Peyer's patch (tissue), 4 donors: ENCODE results near the gene ORC1. TPM values are rescaled to one million over a fixed set of nuclear protein-coding genes. Genes with fewer than 3 reads are reported as not detected.

Experiments
- DNase-seq, 3 donors: peaks; one replicate each; pipeline ENCODE4 v3.0.0-alpha.2; 2017 to 2019
- H3K27ac ChIP-seq, 4 donors: fragments of 200-600 bp; sonication (generic); one replicate each; pipeline ENCODE4 v1.5.1; 2016 to 2019
- H3K27me3 ChIP-seq, 2 donors: fragments of 200-600 bp; sonication (generic); one replicate each; pipeline ENCODE4 v1.5.1; 2019
- H3K36me3 ChIP-seq, 3 donors: fragments of 200-600 bp; sonication (generic); one replicate each; pipeline ENCODE4 v1.5.1; 2016 to 2019
- H3K4me1 ChIP-seq, 4 donors: fragments of 200-600 bp; sonication (generic); one replicate each; pipeline ENCODE4 v1.5.1; 2016 to 2019
- H3K4me3 ChIP-seq, 4 donors: fragments of 200-600 bp; sonication (generic); 1 replicate in 3 of 4; 2 replicates in 1 of 4; pipeline ENCODE4 v1.5.1; 2016 to 2019; ENCODE audit warnings: mild to moderate bottlenecking in 1 of 4
- H3K9me3 ChIP-seq, 4 donors: fragments of 200-600 bp; sonication (generic); one replicate each; pipeline ENCODE4 v1.5.1; 2016 to 2019; ENCODE audit warnings: mild to moderate bottlenecking in 1 of 4
- CTCF ChIP-seq, 6 experiments: fragments of 450-650 bp in 4 of 6; fragments of 200-600 bp in 2 of 6; sonication (generic) in 1 of 6; IDR thresholded peaks; one replicate each; pipeline ENCODE4 v1.5.1; 2017 to 2019; ENCODE audit warnings: antibody characterized with exemption in 6 of 6, mild to moderate bottlenecking in 3 of 6, moderate library complexity in 1 of 6
- POLR2A ChIP-seq, 2 donors: fragments of 450-650 bp; IDR thresholded peaks; one replicate each; pipeline ENCODE4 v1.5.1; 2017; ENCODE audit warnings: antibody characterized with exemption in 2 of 2, mild to moderate bottlenecking in 2 of 2, moderate library complexity in 2 of 2
- total RNA-seq, 4 donors: library from RNA; depleted of rRNA; stranded (reverse); fragments of >200 nt; gene quantifications; one replicate each; pipeline ENCODE4 v1.1.0, GENCODE V29; 2016

Gene ORC1
- total RNA-seq, 4 donors from 2014 or later: 1.5 to 19.0 (median 3.7) TPM

- no peak overlapping the region for H3K27ac ChIP-seq
- no peak overlapping the region for H3K4me3 ChIP-seq
- peaks cover 0 to 6% (median 0%) of the 10 kb centered on the region in 3 donors for H3K36me3 ChIP-seq
- no peaks in the 10 kb centered on the region for H3K4me1 ChIP-seq
- no peaks in the 10 kb centered on the region for H3K27me3 ChIP-seq
- no peak for TF ChIP-seq CTCF (IDR thresholded peaks at IDR 0.05)
- TF ChIP-seq POLR2A (IDR thresholded peaks at IDR 0.05): no peak
- H3K9me3 ChIP-seq: no peaks in the 10 kb centered on the region
- no peak for DNase-seq
Measured at GRCh38 chr1:52332411-52332810, 71.8 kb downstream of the ORC1 start.

- Histone ChIP-seq H3K4me1 (no peaks in the 10 kb centered on the region), H3K27me3 (no peaks in the 10 kb centered on the region), H3K9me3 (no peaks in the 10 kb centered on the region), H3K4me3 (no peak overlapping the region), H3K36me3 (no peaks in the 10 kb centered on the region), H3K27ac (no peak overlapping the region)
- DNase-seq: no peak
- TF ChIP-seq POLR2A (IDR thresholded peaks at IDR 0.05) (no peak), CTCF (IDR thresholded peaks at IDR 0.05) (no peak)
Measured at GRCh38 chr1:52328615-52329014, 75.6 kb downstream of the ORC1 start.

DNA sequence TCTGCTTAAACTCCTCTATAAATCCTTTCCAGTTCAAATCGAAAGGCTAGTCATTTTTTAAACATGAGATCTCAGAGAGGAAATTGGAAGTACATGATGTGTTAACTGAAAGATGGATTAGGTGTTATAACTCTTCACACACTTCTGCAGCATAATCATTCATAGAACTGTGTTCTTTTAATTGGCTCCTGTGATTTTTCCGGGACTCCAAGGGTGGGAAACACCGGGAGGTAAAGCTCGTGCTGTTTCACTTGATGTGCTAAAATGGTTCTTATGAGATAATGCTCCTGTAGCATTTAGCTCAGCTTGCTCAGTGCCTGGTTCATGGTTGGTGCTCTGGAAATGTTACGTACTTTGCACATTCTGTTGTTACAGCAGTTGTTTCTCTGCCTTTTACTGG, 78.4 kb downstream of the ORC1 start:
- no peaks in the 10 kb centered on the region for H3K36me3 ChIP-seq
- no peak overlapping the region for H3K27ac ChIP-seq
- H3K27me3 ChIP-seq: no peaks in the 10 kb centered on the region
- H3K4me1 ChIP-seq: no peaks in the 10 kb centered on the region
- no peak for DNase-seq
- no peak overlapping the region for H3K4me3 ChIP-seq
- no peaks in the 10 kb centered on the region for H3K9me3 ChIP-seq
- no peak for TF ChIP-seq POLR2A (IDR thresholded peaks at IDR 0.05)
- TF ChIP-seq CTCF (IDR thresholded peaks at IDR 0.05): no peak

- H3K27me3 ChIP-seq: no peaks in the 10 kb centered on the region
- H3K4me3 ChIP-seq: no peak overlapping the region
- no peaks in the 10 kb centered on the region for H3K4me1 ChIP-seq
- H3K27ac ChIP-seq: no peak overlapping the region
- DNase-seq: no peak
- TF ChIP-seq POLR2A (IDR thresholded peaks at IDR 0.05) (no peak), CTCF (IDR thresholded peaks at IDR 0.05) (no peak)
- no peaks in the 10 kb centered on the region for H3K36me3 ChIP-seq
- H3K9me3 ChIP-seq: no peaks in the 10 kb centered on the region
Measured at GRCh38 chr1:52323731-52324130, 80.5 kb downstream of the ORC1 start.

Other genes starting within 250 kb of the ORC1 start
- gene CC2D1B, start 38.2 kb downstream of the ORC1 start, total RNA-seq: 10 to 100 TPM; 48.4 to 61.2 (median 52.2) TPM
- 10 to 100 TPM; 14.2 to 20.6 (median 18.7) TPM for gene PRPF38A, start 179 bp upstream of the ORC1 start, total RNA-seq
- gene TUT4, start 148.7 kb upstream of the ORC1 start, total RNA-seq: 100 to 1,000 TPM in 1 of 4 donors, 10 to 100 TPM in 3; 22.1 to 212 (median 50.0) TPM
- gene GPX7, start 197.9 kb upstream of the ORC1 start, total RNA-seq: 1 to 10 TPM in 3 of 4 donors, not detected in 1; 1.4 to 6.2 (median 2.0) TPM
- 1 to 10 TPM in 2 of 4 donors, under 1 TPM in 1, not detected in 1; 0.88 to 7.4 (median 1.7) TPM for gene SHISAL2A, start 228.7 kb upstream of the ORC1 start, total RNA-seq